Retinal pigment epithelial cell (primary cell): ENCODE data around the gene TTC21A.

Experiments
- DNase-seq: peaks from one replicate; pipeline ENCODE4 v3.0.0-alpha.2; 2010; ENCODE audit warnings: low read depth
- H3K4me3 ChIP-seq: 2 replicates; pipeline ENCODE4 v1.5.1; 2011; ENCODE audit warnings: mild to moderate bottlenecking, low read length, control low read depth, moderate library complexity
- CTCF ChIP-seq: conservative IDR thresholded peaks from 2 replicates; pipeline ENCODE4 v1.5.1; 2011; ENCODE audit warnings: low read depth, low read length, control low read depth, inconsistent platforms

Gene TTC21A

GRCh38 chr3:39132096-39133092 is 24.9 kb downstream of the TTC21A start:
- TF ChIP-seq CTCF: no peak
- DNase-seq: no peak
- no peak overlapping the region for H3K4me3 ChIP-seq

DNA sequence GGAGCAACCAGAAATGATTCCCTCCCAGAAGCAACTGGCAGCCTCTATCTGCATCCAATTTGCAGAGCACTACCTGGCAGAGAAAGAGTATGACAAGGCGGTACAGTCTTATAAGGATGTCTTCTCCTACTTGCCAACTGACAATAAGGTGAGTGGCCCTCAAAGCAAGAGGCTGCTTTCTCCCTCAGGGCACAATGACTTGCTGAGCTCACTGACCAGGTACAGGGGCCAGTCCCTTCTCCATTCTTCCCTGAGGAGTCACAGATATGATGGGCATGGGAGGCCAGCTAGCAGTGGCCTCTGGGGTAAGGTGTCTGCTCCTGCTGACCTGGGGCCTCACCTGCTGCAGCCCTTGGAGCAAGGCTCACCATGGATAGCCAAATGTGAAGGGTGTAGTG is 25.6 kb downstream of the TTC21A start:
- TF ChIP-seq CTCF: no peak
- no peak overlapping the region for H3K4me3 ChIP-seq
- DNase-seq: no peak

- H3K4me3 ChIP-seq: no peak overlapping the region
- DNase-seq: no peak
- TF ChIP-seq CTCF: no peak
Observed at GRCh38 chr3:39133822-39134221, 26.3 kb downstream of the TTC21A start.

DNA sequence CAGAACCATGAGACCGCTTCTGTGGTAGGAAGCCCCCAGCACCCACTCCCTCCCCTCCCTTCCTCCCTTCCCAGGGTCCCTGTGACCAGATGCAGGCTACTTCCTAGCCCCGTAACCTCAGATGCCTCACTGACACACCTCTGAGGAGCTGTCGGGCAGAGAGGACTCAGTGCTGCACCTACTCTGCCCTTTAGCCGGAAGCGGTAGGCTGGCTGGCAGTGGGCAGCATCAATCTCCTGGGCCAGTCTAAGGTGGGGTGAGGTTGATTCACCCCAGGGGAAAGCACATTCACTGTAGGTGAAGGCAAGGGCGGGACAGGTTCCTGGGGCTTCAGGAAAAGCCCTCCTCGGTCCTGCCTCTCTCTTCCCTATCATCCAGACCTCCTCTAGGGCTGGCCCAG is 26.8 kb downstream of the TTC21A start:
- TF ChIP-seq CTCF: no peak
- no peak for DNase-seq
- H3K4me3 ChIP-seq: no peak overlapping the region

GRCh38 chr3:39135170-39135805 is 27.8 kb downstream of the TTC21A start:
- TF ChIP-seq CTCF: no peak
- H3K4me3 ChIP-seq: no peak overlapping the region
- DNase-seq: no peak

- no peak for TF ChIP-seq CTCF
- no peak for DNase-seq
Observed at GRCh38 chr3:39136533-39137434, 29.3 kb downstream of the TTC21A start.

More at GRCh38 chr3:39136533-39137434, 29.3 kb downstream of the TTC21A start:
- H3K4me3 ChIP-seq: no peak overlapping the region
